Measurements from ENCODE around the gene CCSAP.
"Not testable (repeated sequence)": the region's sequence is repeated elsewhere in the genome, so short reads cannot be mapped to it uniquely, and the experiment has no call there.

Gene CCSAP

DNA sequence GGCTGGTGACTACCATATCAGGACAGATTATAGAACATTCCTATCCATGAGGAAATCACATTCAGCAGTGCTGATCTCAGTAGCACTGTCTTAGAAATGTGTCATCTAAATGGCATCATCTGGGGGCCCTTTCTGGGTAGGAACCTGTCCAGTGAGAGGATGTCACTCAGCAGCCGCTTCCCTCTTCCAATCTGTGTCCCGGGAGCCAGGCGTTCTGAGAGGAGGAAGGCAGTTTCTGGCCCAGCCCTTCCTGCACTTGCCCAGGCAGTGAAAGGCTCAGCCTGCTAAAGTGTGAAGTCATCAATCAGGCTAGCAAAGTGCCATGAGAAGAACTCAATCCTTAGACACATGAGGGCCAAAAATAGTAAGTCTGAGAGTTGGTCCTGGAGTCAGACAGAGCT is 46.3 kb downstream of the CCSAP start:
- H3K4me3 Mint-ChIP-seq: no peak overlapping the region

DNA sequence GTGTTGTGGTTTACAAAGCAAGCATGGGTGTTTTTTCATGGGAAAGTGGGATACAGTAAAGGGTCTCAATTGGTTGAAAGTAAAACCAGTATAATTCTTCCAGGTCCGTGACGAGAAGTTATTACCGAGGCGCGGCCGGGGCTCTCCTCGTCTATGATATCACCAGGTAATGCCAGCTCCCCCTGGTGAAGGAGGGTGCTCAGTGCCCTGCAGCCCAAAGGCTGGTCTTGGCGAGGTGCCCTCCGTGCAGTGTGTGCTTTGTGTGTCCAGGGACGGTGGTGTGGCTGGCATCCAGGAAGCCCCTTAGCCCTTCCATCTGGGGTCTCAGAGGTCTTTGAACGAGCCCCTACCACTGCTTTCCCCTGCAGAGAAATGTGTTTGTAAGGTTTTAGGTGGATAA is 47.1 kb downstream of the CCSAP start:
- Mint-ChIP-seq H3K4me3 (no peak overlapping the region), H3K9me3 (peaks cover 5% of the 10 kb centered on the region), H3K4me1 (ENCODE audit: low read depth) (no peaks in the 10 kb centered on the region), H3K27me3 (no peaks in the 10 kb centered on the region), H3K27ac (no peak overlapping the region), H3K36me3 (ENCODE audit: low read depth) (peaks cover 42% of the 10 kb centered on the region)

More for the DNA sequence above, 46.3 kb downstream of the CCSAP start:
- Mint-ChIP-seq H3K36me3 (ENCODE audit: low read depth) (peaks cover 38% of the 10 kb centered on the region), H3K4me1 (ENCODE audit: low read depth) (no peaks in the 10 kb centered on the region), H3K9me3 (no peaks in the 10 kb centered on the region), H3K27ac (peak overlapping the region; percentile 34), H3K27me3 (no peaks in the 10 kb centered on the region)

DNA sequence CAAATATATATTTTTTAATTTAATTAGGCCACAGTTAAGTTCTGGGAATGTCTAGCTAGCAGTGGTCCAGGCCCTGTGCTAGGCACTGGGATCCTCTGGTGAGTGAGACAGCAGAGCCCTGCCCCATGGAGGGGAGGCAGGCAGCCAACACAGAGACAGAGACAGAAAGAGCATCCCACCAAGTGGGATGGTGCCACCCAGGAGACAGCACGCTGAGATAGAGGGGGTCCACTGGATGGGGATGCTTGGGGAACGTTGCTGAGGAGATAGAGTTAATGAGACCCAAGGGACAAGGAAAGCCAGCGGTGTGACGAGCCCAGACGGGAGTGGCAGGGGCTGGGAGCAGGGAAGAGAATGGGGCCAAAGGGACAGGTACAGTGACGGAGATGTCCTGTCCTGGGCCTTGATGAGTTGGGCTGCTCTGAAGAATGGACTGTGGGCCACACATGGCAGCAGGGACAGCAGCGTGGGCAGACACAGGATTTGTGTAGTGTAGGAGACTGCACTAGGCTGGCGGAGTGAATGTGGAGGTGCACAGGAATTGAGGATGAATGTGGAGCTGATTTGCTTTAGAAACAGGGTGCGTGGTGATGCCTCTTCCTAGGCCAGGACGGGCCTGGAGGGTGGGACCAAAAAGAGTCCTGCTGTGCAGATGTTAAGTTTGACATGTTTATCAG is 49.2 kb downstream of the CCSAP start:
- H3K36me3 Mint-ChIP-seq (ENCODE audit: low read depth): peaks cover 38% of the 10 kb centered on the region
- no peaks in the 10 kb centered on the region for H3K27me3 Mint-ChIP-seq
- no peaks in the 10 kb centered on the region for H3K4me1 Mint-ChIP-seq (ENCODE audit: low read depth)
- no peak overlapping the region for H3K27ac Mint-ChIP-seq
- no peak overlapping the region for H3K4me3 Mint-ChIP-seq
- H3K9me3 Mint-ChIP-seq: peaks cover 5% of the 10 kb centered on the region

DNA sequence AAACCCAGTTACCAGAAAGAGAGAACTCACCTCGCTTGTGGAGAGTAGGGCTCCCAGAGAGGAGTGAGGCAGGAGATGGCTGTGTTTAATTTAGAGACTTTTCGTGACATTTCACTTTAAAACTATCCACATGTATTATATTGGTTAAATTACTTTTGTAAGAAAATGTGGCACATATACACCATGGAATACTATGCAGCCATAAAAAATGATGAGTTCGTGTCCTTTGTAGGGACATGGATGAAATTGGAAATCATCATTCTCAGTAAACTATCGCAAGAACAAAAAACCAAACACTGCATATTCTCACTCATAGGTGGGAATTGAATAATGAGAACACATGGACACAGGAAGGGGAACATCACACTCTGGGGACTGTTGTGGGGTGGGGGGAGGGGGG is 51.2 kb downstream of the CCSAP start:
- not testable (repeated sequence) for H3K27ac Mint-ChIP-seq; H3K27me3 Mint-ChIP-seq; H3K4me3 Mint-ChIP-seq; H3K4me1 Mint-ChIP-seq (ENCODE audit: low read depth); H3K9me3 Mint-ChIP-seq
- H3K36me3 Mint-ChIP-seq (ENCODE audit: low read depth): peaks cover 40% of the 10 kb centered on the region

DNA sequence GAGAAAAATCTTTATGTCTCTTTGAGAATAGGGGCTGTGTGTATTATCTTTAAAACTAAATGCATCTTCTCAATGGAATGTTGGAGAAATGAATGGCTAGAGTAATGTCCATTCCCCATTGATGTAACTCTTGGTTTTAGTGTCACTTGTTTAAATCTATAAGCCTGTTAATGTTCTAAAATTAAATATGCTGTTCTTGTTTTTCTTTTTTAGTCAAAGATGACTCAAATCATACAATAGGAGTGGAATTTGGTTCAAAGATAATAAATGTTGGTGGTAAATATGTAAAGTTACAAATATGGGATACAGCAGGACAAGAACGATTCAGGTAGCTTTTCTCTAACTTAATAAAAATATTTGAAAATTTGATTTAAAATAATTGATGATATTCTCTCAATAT is 54.3 kb downstream of the CCSAP start:
- H3K4me1 Mint-ChIP-seq (ENCODE audit: low read depth): peaks cover 26% of the 10 kb centered on the region
- no peak overlapping the region for H3K27ac Mint-ChIP-seq
- H3K27me3 Mint-ChIP-seq: no peaks in the 10 kb centered on the region
- peaks cover 41% of the 10 kb centered on the region for H3K36me3 Mint-ChIP-seq (ENCODE audit: low read depth)
- peaks cover 5% of the 10 kb centered on the region for H3K9me3 Mint-ChIP-seq
- H3K4me3 Mint-ChIP-seq: no peak overlapping the region

DNA sequence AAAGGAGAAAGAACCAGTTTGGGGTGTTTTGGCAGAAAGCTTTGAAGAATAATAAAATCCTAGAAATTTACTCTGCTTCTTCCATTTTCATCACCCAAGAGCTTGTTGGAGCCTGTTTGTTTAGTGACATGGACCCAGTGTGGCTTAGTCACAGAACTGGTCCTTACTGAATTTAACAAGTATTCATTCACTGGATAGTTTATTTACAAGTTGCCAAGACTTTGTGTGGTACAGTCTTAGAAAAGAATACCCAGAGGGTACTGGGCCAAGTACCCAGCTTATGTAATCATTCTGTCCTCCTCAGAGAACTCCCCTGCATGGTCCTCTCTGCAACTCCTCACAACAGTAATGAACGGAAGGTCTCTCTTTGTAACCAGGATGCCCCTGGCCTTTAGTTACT is 55.6 kb downstream of the CCSAP start:
- H3K4me1 Mint-ChIP-seq (ENCODE audit: low read depth): peaks cover 35% of the 10 kb centered on the region
- peaks cover 50% of the 10 kb centered on the region for H3K36me3 Mint-ChIP-seq (ENCODE audit: low read depth)

DNA sequence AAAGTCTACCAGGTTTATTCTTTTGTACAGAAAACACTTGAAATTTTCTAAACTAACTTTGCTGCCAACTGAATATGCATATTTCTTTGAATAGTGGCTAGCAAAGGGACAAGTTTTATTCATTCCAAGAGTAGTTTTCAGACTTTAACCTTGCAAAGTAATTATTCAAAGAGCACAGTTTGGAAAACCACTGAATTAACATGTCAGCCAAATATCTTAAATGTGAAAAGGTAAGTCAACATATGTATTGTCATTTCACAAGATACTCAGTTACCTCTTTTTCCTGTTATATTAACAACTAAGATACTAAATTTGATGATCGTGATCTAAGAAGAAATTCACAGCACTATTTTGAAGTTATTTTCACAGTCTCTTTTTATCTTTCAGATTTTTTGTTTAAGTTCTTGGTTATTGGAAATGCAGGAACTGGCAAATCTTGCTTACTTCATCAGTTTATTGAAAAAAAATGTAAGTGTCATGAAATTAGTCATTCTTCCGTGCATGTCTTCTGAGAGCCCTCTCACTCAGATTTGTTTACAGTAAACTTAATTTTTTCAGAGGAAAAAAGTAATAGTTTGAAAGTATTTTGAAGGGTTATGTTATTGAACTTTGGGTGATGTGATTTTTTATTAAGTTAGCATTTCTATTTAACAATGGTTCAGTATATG is 56.6 kb downstream of the CCSAP start:
- H3K36me3 Mint-ChIP-seq (ENCODE audit: low read depth): peaks cover 50% of the 10 kb centered on the region
- no peak overlapping the region for H3K4me3 Mint-ChIP-seq

More for the DNA sequence above, 55.6 kb downstream of the CCSAP start:
- Mint-ChIP-seq H3K27me3 (no peaks in the 10 kb centered on the region), H3K4me3 (no peak overlapping the region), H3K9me3 (peaks cover 13% of the 10 kb centered on the region), H3K27ac (no peak overlapping the region)

DNA sequence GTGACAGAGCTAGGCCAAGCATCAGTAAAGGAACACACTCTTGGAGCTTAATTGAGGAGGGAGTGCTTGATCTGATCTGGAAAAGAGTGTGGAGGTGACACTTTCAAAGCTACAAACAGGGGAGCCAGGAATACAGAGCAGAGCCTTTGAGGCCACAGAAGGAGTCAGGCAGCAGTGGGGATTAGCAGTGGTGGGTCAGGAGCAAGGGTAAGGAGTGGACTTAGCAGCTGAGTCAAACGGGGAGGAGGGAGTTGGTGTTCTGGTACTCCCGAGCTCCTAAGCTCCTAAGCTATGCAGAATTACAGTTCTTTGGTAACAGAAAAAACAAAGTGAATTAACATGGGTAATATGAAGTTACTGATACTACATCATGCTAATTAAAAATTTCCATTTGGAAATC is 57.4 kb downstream of the CCSAP start:
- no peaks in the 10 kb centered on the region for H3K27me3 Mint-ChIP-seq
- peaks cover 8% of the 10 kb centered on the region for H3K9me3 Mint-ChIP-seq
- no peak overlapping the region for H3K27ac Mint-ChIP-seq
- peaks cover 52% of the 10 kb centered on the region for H3K4me1 Mint-ChIP-seq (ENCODE audit: low read depth)
- peaks cover 44% of the 10 kb centered on the region for H3K36me3 Mint-ChIP-seq (ENCODE audit: low read depth)
- no peak overlapping the region for H3K4me3 Mint-ChIP-seq

More for the DNA sequence above, 56.6 kb downstream of the CCSAP start:
- H3K4me1 Mint-ChIP-seq (ENCODE audit: low read depth): peaks cover 44% of the 10 kb centered on the region
- no peak overlapping the region for H3K27ac Mint-ChIP-seq
- no peaks in the 10 kb centered on the region for H3K27me3 Mint-ChIP-seq
- H3K9me3 Mint-ChIP-seq: peaks cover 10% of the 10 kb centered on the region

DNA sequence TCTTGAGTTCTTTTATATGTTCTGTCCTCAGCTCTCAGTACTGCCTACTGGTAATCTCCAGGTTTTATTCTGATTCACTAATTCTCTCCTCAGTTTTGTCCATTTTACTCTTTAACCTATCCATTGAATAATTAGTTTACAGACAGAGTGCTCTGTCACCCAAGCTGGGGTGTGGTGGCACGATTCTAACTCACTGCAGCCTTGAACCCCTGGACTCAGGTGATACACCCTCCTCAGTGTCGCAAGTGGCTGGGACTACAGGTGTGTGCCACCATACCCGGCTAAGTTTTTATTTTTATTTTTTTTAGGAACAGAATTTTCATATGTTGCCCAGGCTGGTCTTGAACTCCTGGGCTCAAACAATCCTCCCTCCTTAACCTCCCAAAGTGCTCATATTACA is 58.0 kb downstream of the CCSAP start:
- H3K9me3 Mint-ChIP-seq: peaks cover 8% of the 10 kb centered on the region
- H3K4me1 Mint-ChIP-seq (ENCODE audit: low read depth): peaks cover 57% of the 10 kb centered on the region
- H3K36me3 Mint-ChIP-seq (ENCODE audit: low read depth): peaks cover 40% of the 10 kb centered on the region

DNA sequence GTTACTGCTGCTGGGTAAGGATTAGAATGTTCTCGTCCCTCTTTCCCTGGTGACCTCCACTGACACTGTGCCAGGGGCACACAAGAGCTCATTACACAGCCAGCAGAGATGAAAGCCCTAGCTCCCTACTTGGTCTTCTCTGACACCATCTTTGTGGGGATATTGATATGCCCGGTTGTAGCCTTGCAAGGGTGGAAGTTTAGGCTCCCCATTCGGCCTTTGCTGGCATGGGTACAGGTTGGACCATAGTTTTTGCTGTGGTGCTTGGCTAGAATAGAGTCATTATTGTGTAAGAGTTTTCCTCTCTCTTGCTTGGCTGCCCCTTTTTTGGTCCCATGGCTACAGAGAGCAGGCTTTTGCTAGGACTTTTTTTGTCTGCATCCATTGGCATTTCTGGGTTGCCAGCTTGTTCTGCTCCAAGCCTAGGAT is 59.6 kb downstream of the CCSAP start:
- Mint-ChIP-seq H3K27me3 (no peaks in the 10 kb centered on the region), H3K36me3 (ENCODE audit: low read depth) (peaks cover 32% of the 10 kb centered on the region), H3K27ac (peak overlapping the region; percentile 27), H3K9me3 (peaks cover 8% of the 10 kb centered on the region), H3K4me3 (no peak overlapping the region), H3K4me1 (ENCODE audit: low read depth) (peaks cover 58% of the 10 kb centered on the region)

More for the DNA sequence above, 58.0 kb downstream of the CCSAP start:
- Mint-ChIP-seq H3K27ac (no peak overlapping the region), H3K4me3 (no peak overlapping the region), H3K27me3 (no peaks in the 10 kb centered on the region)

DNA sequence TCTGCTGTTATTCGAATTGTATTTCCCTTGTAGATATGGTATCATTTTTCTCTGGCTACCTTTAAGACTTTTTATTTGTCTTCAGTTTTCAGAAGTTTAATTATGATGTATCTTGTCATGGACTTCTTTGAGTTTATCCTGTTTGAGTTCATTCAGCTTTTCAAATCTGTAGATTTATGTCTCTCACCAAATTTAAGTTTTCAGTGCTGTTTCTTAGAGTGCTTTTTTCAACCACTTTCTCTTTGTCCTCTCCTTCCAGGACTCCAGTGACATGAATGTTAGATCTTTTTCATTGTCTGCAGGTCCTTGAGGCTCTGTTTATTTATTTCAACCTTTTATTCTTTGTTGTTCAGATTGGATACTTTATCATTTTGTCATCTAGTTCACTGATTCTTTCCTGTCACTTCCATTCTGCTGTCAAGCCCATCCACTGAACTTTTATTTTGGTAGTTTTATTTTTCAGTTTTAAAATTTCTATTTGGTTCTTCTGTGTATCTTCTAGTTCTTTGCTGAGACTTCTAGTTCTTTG is 60.5 kb downstream of the CCSAP start:
- peaks cover 57% of the 10 kb centered on the region for H3K4me1 Mint-ChIP-seq (ENCODE audit: low read depth)
- H3K4me3 Mint-ChIP-seq: no peak overlapping the region
- no peaks in the 10 kb centered on the region for H3K27me3 Mint-ChIP-seq
- peaks cover 8% of the 10 kb centered on the region for H3K9me3 Mint-ChIP-seq
- peaks cover 28% of the 10 kb centered on the region for H3K36me3 Mint-ChIP-seq (ENCODE audit: low read depth)
- no peak overlapping the region for H3K27ac Mint-ChIP-seq

DNA sequence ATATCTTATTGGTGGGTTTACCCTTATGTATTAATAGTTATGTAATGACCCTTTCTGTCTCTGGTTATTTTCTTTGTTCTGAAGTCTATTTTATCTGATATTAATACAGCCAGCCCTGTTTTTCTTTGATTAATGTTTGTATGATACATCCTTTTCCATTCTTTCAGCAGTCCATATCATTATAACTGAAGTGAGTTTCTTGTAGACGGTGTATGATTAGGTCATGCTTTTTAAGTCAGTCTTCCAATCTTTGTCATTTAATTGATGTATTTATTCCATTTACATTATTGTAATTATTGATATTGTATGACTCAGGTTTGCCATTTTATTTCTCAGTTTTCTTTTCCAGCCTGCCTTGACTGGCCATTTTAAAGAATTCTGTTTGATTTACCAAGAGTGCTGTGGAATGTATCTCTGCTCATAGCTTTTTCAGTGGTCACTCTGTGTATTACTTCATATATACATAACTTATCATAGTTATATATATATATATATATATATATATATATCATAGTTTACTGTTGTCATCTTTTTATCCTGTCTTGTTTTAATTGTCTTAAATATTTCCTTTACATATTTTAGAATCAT is 61.4 kb downstream of the CCSAP start:
- Mint-ChIP-seq H3K9me3 (peaks cover 8% of the 10 kb centered on the region), H3K27ac (no peak overlapping the region), H3K4me3 (no peak overlapping the region), H3K27me3 (no peaks in the 10 kb centered on the region), H3K36me3 (ENCODE audit: low read depth) (peaks cover 26% of the 10 kb centered on the region), H3K4me1 (ENCODE audit: low read depth) (peaks cover 50% of the 10 kb centered on the region)

DNA sequence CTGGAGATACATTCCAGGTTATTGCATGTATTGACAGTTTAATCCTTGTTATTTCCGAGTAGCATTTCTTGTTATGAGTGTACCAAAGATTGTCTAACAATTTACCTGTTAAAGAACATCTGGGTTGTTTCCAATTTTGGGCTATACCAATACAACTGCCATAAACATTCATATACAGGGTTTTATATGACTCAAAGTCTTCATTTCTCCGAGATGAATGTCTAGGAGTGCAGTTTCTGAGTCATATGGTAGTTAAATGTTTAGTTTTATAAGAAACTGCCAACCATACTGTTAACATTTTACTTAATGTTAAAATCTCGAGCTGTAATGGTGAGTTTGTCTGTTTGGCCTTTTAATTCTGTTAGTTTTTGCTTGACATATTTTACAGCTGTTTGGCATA is 61.9 kb downstream of the CCSAP start:
- H3K9me3 Mint-ChIP-seq: peaks cover 8% of the 10 kb centered on the region
- no peak overlapping the region for H3K4me3 Mint-ChIP-seq
- H3K27ac Mint-ChIP-seq: no peak overlapping the region
- no peaks in the 10 kb centered on the region for H3K27me3 Mint-ChIP-seq
- peaks cover 45% of the 10 kb centered on the region for H3K4me1 Mint-ChIP-seq (ENCODE audit: low read depth)
- H3K36me3 Mint-ChIP-seq (ENCODE audit: low read depth): peaks cover 26% of the 10 kb centered on the region

DNA sequence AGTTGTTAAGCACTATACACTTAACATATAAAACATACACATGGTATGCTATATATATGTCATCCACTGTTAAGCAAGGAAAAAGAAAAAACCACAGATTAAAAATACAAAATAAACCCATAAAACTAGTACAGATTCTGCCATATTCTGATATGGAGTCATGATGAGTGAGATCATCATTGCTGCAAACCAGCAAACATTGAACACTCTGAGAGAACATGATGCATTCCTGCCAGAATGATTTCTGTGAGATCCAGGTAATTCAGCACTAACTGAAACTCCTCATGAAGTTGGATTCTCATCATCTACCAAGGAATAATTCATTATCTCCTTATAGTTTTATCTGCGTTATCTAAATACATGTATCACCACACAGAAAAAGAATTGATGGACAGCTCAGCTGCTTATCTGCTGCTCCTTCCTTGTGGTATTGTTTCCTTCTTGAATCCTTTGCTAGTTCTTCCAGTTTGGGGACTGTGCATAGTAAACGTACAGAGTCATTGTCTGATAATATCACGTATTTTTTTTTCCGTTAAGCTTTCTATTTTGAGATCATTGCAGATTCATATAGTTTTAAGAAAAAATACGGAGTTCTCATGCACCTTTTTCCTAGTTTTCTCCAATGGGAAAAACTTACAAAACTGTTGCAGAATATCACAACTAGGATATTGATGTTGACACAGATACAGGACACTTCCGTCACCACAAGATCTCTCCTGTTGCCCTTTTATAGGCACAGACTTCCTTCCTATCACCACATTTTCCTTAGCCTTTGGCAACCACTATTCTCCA is 62.6 kb downstream of the CCSAP start:
- Mint-ChIP-seq H3K27ac (no peak overlapping the region), H3K9me3 (peaks cover 8% of the 10 kb centered on the region), H3K36me3 (ENCODE audit: low read depth) (peaks cover 26% of the 10 kb centered on the region), H3K27me3 (no peaks in the 10 kb centered on the region), H3K4me1 (ENCODE audit: low read depth) (peaks cover 42% of the 10 kb centered on the region), H3K4me3 (no peak overlapping the region)

DNA sequence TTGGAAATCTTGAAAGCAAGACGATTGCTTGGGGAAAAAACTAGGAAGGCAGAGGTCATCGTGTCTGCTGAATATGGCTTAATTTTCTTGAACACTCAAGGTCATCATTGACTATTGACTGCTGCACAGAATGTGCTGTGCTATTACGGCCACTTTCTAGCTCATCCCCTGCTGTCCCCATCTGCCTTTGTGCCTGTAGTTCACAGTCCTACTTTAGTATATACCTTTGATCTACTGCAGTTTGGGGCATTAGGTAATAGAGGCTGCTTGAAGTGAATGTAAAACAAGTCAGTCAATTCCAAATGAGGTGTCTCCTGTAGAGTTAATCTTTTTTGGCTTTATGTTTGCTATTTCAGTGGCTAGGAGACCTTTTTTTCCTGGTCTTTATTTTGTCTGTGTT is 63.6 kb downstream of the CCSAP start:
- H3K27me3 Mint-ChIP-seq: no peaks in the 10 kb centered on the region
- H3K4me3 Mint-ChIP-seq: no peak overlapping the region
- H3K36me3 Mint-ChIP-seq (ENCODE audit: low read depth): peaks cover 17% of the 10 kb centered on the region
- peaks cover 8% of the 10 kb centered on the region for H3K9me3 Mint-ChIP-seq
- H3K27ac Mint-ChIP-seq: no peak overlapping the region
- peaks cover 40% of the 10 kb centered on the region for H3K4me1 Mint-ChIP-seq (ENCODE audit: low read depth)

Measured in stimulated activated naive CD8-positive, alpha-beta T cell treated with anti-CD3 and anti-CD28 coated beads, Interleukin-15, Interleukin-2, amounts not matched to agents 100 ng/mL and 50 ng/mL, for 24 hours (primary cell).